ENCODE measurements around the gene SLITRK2. TPM values are rescaled to one million over a fixed set of nuclear protein-coding genes. Genes with fewer than 3 reads are reported as not detected.

The SLITRK2 gene, protein sequence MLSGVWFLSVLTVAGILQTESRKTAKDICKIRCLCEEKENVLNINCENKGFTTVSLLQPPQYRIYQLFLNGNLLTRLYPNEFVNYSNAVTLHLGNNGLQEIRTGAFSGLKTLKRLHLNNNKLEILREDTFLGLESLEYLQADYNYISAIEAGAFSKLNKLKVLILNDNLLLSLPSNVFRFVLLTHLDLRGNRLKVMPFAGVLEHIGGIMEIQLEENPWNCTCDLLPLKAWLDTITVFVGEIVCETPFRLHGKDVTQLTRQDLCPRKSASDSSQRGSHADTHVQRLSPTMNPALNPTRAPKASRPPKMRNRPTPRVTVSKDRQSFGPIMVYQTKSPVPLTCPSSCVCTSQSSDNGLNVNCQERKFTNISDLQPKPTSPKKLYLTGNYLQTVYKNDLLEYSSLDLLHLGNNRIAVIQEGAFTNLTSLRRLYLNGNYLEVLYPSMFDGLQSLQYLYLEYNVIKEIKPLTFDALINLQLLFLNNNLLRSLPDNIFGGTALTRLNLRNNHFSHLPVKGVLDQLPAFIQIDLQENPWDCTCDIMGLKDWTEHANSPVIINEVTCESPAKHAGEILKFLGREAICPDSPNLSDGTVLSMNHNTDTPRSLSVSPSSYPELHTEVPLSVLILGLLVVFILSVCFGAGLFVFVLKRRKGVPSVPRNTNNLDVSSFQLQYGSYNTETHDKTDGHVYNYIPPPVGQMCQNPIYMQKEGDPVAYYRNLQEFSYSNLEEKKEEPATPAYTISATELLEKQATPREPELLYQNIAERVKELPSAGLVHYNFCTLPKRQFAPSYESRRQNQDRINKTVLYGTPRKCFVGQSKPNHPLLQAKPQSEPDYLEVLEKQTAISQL
- total RNA-seq = under 1 TPM; 0.12 to 0.16 TPM
- polyA plus RNA-seq (ENCODE audit: insufficient read depth, low read depth, low replicate concordance) = 0.75 TPM
- long read RNA-seq, donor 1, full-length matches to known transcripts = 25 of 25 reads
- long read RNA-seq, donor 1, partial matches to known transcripts = 0 of 25 reads
- long read RNA-seq, donor 1, other reads (novel, unspliced or antisense) = 0 of 25 reads
- long read RNA-seq, donor 2, full-length matches to known transcripts = 10 of 10 reads
- long read RNA-seq, donor 2, partial matches to known transcripts = 0 of 10 reads
- long read RNA-seq, donor 2, other reads (novel, unspliced or antisense) = 0 of 10 reads

DNA sequence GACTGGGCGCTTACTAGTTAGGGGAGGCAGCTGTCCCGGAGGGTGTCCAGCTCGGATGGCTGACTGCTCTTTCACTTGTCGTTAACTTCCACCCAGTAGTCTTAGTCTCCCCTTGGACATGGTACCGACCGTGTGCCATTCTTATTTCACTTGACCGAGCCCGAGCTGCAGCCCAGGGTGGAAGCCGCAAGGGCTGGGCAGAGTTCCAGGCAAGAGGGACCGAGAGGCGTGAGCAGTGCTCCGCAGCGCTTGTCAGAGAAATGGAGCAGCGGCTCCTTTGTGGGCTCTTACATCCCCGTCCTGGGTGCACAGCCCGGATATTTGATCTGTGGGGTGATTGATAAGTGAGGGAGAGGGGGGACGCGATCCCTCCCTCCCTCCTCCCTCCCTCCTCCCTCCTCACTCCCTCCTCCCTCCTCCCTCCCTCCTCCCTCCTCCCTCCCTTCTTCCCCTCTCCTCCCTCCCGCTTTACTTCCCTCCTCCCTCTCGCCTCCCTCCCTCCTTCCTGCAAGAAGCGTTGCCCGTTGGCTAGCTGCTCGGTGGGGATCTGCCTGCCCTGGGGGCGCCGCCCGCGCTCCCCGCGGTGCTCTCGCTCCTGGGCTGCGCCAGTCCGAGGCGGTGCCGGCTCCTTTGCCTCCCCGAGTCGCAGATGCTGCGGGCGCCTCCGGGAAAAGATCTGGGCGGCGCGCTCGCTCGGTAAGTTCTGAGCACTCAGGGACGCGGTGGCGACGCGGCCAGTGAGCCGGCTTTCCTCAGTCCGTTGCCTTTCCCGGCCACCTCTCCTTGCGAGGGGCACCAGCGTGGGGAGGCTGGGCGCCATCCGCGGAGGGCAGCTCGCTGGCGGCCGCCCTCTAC, at the start of gene SLITRK2:
Gene SLITRK2, plus strand, starts transcription at position 499 of the 855 bp plus-strand sequence. CDS start 4,597 bp downstream, outside the sequence.
- Histone ChIP-seq H3K27me3 (no peaks in the 10 kb centered on the region), H3K4me3 (peak within 1 kb of the TSS in 1 of 2 donors; percentile 36), H3K27ac (no peak within 1 kb of the TSS), H3K36me3 (ENCODE audit: low read depth, missing control alignments) (no peaks in the 10 kb centered on the region), H3K4me1 (no peaks in the 10 kb centered on the region), H3K9me3 (no peaks in the 10 kb centered on the region)
- peak; percentile 12 for DNase-seq
- TF ChIP-seq POLR2A (IDR thresholded peaks at IDR 0.05) = no peak
- TF ChIP-seq, protein P1, sequence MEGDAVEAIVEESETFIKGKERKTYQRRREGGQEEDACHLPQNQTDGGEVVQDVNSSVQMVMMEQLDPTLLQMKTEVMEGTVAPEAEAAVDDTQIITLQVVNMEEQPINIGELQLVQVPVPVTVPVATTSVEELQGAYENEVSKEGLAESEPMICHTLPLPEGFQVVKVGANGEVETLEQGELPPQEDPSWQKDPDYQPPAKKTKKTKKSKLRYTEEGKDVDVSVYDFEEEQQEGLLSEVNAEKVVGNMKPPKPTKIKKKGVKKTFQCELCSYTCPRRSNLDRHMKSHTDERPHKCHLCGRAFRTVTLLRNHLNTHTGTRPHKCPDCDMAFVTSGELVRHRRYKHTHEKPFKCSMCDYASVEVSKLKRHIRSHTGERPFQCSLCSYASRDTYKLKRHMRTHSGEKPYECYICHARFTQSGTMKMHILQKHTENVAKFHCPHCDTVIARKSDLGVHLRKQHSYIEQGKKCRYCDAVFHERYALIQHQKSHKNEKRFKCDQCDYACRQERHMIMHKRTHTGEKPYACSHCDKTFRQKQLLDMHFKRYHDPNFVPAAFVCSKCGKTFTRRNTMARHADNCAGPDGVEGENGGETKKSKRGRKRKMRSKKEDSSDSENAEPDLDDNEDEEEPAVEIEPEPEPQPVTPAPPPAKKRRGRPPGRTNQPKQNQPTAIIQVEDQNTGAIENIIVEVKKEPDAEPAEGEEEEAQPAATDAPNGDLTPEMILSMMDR (IDR thresholded peaks at IDR 0.05) = no peak
- WGBS, 2 donors = 1 to 5% methylated on average over 4 to 18 of the region's 60 CpGs
- intact Hi-C loops (cut with DNase I; ENCODE audit: low total_unique reads) = no loop called here

DNA sequence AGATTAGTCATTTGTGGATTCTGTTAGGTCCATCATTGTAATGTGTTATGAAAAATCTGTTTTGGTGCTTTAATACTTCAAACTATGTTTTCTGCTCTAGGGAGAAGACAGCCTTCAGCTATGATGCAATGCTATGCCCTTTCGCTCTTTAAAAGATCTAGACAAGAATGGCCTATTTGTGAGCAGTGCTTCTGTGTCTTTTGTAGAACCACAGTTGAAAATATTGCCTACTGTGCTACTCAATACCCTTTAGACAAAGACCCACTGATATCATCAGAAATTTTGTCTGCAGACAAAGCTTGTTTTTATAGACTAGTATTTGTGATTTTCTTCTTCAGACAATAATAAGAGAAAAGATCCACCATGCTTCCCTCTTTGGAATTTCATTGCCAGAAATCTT, 44.6 kb upstream of the SLITRK2 start:
- DNase-seq = no peak
- WGBS, 2 donors = 83 to 95% methylated on average over 1 of the region's 1 CpG
- TF ChIP-seq, protein P1 (IDR thresholded peaks at IDR 0.05) = no peak
- no peak for TF ChIP-seq POLR2A (IDR thresholded peaks at IDR 0.05)

DNA sequence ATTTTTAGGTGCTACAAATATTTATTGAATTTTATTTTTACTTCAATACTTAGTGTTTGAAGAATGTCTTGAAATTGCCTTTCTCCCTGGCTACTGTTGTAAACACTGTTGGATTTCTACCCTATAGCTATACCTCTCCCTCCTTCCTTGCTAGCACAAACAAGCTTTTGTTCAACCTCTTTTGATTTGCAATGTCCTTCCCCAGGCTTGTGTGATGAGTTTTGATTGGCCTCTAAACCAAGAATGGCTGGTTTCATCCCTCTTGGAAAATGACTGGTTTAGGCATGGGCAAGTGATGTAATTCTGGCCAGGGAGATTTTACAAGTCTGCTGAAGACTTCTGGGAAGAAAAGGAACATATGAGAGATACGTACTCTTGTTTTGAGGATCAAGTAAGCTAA, 25.3 kb upstream of the SLITRK2 start:
- TF ChIP-seq POLR2A (IDR thresholded peaks at IDR 0.05) = no peak
- TF ChIP-seq, protein P1 (IDR thresholded peaks at IDR 0.05) = no peak
- Histone ChIP-seq H3K36me3 (ENCODE audit: low read depth, missing control alignments) (no peaks in the 10 kb centered on the region), H3K4me3 (no peak overlapping the region), H3K27ac (no peak overlapping the region), H3K9me3 (no peaks in the 10 kb centered on the region), H3K27me3 (no peaks in the 10 kb centered on the region), H3K4me1 (no peaks in the 10 kb centered on the region)
- intact Hi-C loops (cut with DNase I; ENCODE audit: low total_unique reads) = no loop called here
- 80% methylated on average over 1 of the region's 1 CpG for WGBS, 2 donors
- DNase-seq = no peak

More for the DNA sequence above, 44.6 kb upstream of the SLITRK2 start:
- no peaks in the 10 kb centered on the region for H3K4me1 ChIP-seq
- H3K27ac ChIP-seq = no peak overlapping the region
- intact Hi-C loops (cut with DNase I; ENCODE audit: low total_unique reads) = no loop called here
- H3K36me3 ChIP-seq (ENCODE audit: low read depth, missing control alignments) = no peaks in the 10 kb centered on the region
- no peak overlapping the region for H3K4me3 ChIP-seq
- H3K9me3 ChIP-seq = no peaks in the 10 kb centered on the region
- no peaks in the 10 kb centered on the region for H3K27me3 ChIP-seq

DNA sequence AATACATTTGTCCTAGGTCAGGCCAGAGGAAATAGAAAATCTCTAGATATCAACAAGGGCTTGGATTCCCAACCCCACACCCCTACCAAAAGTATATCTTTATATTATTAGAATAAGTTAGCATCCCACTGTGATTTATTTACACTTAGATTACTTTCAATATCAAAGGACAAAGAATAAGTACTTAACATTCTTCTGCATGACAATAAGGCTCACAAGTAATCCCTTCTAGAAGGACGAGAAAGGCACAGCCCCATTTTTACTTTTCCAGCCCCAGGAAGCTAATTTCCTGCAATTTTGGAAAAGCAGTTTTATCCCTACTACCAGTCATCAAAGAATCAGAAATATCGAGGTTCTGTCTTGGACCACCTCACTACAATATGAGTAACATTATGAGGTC, 14.1 kb upstream of the SLITRK2 start:
- H3K4me1 ChIP-seq = no peaks in the 10 kb centered on the region
- intact Hi-C loops (cut with DNase I; ENCODE audit: low total_unique reads) = no loop called here
- no peaks in the 10 kb centered on the region for H3K9me3 ChIP-seq
- no peak overlapping the region for H3K4me3 ChIP-seq
- DNase-seq = no peak
- H3K27me3 ChIP-seq = no peaks in the 10 kb centered on the region
- TF ChIP-seq, protein P1 (IDR thresholded peaks at IDR 0.05) = no peak
- H3K27ac ChIP-seq = no peak overlapping the region
- H3K36me3 ChIP-seq (ENCODE audit: low read depth, missing control alignments) = no peaks in the 10 kb centered on the region
- WGBS, 2 donors = 37 to 38% methylated on average over 2 of the region's 2 CpGs
